HG02852 (cell line): ENCODE measurements around the gene FAM53B.
A peak's percentile ranks its signal among the peaks of the same experiment; 100 is the strongest.

Source experiments
- ATAC-seq: cut with Tn5 transposase; IDR thresholded peaks from one replicate; pipeline ENCODE4 v1.9.1; 2021; ENCODE audit warnings: mild to moderate bottlenecking, moderate library complexity; ENCODE audit not compliant: unreplicated experiment

FAM53B gene

DNA sequence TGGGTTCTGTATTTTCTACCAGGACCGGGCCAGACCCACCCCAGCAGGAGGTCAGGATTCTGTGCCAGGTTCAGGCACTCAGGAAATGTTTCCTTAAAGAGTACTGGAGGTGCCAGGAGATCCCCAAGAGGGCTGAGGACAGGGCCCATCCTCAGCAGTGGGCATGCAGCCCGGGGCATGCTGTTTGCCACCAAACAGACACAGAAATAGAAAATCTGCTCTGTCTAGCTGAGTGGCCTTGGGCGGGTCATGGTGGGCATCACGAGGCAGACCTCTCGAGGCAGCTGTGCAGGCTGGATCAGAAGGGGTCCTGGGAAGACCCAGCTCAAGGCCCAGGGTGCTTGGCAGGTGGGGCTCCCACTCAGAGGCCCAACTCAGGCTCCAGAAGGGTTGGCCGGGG lies 105.0 kb downstream of the FAM53B start:
- no peak for ATAC-seq

DNA sequence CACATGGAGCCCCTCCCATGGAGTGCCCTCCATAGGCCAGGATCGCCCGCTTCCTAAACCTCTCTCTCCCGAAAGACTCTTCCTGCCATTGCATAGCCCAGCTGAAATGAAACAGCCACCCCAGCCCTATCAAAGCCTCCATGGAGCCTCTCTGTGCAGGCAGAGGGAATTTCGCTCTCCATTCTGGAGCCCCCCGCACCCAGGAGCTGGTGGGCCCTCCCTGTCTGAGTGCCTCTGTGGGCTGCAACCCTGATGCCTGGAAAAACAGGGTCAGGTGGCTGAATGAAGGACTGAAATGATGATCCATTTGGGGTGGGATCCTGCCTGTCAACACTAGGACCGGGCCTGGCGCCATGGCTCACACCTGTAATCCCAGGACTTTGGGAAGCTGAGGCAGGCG lies 106.4 kb downstream of the FAM53B start:
- ATAC-seq: no peak

DNA sequence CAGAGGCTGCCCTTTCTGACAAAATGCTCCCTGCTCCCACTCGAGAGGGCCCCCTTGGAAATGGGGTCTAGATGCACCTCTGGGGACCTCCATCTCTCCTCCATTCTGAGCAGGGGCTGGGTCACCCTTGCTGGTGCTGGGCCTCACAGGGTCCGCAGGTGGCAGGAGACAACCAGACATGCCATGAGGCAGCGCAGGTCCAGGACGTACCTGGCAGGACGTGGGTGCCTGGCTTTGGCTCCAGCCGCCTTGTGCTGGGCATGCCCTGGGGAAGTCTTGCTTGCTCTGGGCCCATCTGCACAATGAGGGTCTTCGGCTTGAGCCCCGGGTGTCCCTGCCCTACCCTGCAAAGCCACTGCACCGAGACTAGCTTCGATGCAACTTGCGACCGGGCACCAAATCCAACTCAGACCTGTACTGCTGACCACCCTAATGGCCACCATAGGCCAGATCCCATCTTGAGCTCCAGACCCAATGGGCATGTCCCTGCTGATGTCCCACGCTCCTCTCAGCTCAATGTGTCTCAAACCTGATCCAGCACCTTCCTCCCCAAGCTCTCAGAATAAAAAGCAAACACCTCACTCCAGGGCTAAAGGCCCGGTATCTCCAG lies 107.0 kb downstream of the FAM53B start:
- ATAC-seq: no peak

DNA sequence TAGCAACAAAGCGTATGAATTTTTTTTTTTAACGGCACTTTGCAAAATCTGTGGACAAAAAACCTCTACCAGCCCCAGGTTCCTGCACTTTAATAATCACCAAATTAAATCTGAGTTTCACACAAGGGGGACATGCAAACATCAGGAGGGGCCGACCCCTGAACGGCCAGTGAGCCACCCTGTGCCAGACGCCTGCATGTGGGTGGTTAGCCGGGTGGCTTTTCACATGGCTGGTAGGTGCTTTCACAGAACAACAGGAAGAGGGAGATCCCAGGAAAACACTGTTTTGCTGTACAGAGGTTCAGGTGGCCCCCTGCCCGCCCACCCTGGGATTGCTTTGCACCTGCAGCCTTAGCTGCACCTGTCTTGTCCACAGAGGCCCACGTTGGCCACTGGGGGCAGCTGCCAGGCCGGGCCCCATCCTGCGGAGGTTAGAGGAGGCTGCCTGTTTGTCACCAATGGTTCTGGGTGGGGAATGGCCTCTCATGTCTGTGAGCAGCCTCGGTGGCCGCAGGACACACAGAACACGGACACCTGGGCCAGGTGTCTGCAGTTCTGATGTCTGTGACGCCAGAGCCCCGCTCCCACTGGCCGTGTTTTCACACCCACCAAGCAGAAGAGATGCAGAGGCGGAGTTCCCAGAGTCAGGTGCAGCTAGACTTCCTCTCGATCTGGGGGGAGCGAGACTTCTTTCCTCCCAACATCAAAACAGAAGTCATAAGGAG lies 107.7 kb downstream of the FAM53B start:
- no peak for ATAC-seq

DNA sequence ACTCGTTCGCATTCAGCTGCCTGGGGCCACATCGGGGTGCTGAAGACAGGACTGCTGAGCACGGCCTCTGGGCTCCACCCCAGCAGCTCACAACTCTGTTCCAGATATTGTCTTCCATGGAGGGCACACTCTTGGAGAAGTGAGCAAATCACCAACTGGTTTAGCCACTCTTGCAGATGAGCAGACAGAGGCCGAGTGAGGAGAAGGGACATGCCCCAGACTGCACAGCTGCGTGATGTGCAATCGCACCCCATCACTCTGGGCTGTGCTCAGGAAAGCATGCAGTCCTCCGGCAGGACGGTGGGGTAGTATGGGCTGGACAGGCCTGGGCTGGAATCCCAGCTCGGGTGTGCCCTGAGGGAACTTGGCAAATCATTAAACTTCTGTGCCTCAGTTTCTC lies 111.6 kb downstream of the FAM53B start:
- ATAC-seq: no peak

DNA sequence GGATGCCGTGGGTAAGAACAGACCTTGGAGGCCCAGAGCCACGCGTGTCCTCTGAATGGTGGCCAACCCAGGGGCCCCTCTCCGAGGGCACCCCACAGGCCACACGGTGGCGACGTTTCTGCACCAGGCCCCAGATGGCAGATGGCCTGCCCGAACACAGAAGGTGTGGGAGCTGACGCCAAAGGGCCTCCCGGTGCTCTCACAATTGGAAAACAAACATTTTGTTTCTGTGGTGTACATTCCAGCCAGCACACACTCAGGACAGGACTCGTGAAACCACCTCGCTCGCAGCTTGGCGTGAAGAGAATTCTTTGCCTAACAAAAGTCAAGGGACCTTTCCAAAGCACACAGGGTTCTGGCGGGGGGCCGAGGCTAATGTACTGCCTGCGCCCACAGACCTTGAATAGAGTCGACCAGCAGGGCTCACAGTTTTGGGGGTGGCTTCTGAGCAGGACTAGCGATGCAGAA lies 112.1 kb downstream of the FAM53B start:
- no peak for ATAC-seq

DNA sequence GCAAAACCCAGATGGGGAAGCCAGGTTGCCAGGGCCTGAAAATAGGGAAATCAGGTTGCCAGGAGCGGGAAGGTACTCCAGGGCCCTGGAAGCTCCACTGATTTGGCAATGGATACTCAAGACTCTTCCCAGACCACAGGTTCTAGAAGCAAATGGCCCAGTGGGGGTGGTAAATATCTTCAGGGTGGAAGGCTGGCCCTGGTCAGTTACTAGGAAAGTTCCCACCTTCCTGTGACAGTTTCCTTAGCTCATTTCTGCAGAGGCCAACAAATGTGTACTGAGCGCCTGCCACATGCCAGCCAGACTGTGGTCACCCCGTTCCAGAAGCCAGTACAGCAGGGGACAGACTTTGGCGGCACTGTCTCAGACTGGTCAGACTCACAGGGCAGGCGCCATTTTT lies 113.6 kb downstream of the FAM53B start:
- ATAC-seq: no peak

DNA sequence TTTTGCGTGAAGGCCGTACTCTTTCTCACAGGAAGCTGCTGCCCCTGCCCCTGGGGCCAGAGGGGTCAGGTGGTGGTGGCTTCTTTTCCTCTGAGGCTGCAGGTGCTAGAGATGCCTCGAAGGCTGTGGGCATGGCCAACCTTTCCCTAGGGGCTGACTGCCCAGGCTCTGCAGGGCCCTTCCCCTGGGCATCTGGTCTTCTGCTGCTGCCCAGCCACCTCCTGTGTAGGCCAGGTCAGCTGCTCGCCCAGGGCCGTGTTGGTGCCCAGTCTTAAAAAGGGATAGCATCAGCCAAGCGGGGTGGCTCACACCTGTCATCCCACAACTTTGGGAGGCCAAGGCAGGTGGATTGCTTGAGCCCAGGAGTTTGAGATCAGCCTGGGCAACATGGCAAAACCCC lies 114.3 kb downstream of the FAM53B start:
- no peak for ATAC-seq

DNA sequence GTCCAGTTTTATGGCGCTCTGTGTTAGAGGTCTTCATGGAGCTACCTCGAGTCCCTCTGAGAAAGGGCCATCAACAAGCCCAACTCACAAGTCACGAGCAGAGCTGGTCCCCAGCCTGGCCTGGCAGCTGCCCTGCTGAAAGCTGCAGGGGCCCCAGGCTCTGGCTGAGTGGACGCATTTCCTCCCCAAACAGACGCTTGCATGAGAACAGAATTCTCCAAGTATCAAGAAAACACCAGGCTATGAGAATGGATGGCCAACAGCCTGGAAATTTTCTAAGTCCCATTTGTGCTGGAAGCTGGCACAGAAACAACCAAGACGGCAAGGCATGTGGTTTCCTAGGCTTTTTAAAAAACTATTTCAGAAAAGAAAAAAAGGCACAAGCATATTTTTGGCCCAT lies 114.8 kb downstream of the FAM53B start:
- no peak for ATAC-seq

DNA sequence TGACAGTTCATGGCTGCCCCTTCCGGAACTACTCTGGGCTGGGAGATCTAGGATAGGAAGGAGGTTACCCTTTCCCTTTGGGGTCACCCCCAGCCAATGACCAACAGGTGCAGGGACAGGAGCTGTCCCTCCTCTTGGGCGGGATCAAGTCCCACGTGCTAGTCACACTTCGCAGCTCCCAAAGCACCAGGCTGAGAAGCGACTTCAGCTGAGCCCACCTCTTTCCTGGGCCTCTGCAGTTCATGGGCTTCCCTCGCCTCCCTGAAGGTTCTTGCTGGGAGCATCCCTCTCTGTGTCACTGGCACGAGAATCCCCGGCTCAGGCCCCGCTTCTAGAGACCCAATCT lies 115.5 kb downstream of the FAM53B start:
- ATAC-seq: no peak

DNA sequence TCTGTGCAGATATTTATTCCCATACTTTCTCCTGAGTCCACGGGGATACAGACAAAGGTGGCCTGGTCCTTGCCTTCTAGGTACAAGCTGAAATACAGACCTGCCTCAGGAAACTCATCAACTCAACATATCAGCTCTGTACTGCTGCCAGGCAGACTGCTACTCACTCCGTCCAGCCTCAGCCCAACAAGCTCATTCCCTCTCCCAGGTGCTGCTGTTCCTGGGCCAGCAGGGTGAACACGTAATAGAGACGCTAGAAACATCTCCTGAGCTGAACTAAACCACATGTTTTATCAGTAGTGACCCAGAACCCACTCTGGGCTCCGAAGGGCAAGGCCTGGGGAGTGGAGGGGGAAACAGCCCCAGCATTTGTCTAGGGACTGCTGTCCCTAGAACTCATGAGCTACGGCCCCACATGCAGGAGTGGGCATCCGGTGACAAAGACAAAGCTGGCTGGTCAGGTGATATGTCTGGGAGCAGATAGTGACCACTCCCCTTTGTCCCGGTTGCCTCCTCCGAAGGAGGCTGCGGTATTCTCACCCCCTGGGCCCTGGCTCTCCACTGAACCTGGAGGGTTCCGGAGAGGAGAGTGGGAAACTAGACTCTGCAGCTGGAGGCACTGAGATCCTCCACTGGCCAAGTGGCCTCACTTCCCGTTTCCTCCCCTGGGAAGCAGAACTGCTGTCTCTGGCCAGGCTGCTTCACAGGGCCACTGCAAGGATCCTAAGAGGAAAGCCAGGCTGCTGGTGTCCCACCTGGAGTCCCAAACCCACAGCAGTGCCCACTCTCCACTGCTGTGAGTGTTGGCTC lies 116.1 kb downstream of the FAM53B start:
- no peak for ATAC-seq

DNA sequence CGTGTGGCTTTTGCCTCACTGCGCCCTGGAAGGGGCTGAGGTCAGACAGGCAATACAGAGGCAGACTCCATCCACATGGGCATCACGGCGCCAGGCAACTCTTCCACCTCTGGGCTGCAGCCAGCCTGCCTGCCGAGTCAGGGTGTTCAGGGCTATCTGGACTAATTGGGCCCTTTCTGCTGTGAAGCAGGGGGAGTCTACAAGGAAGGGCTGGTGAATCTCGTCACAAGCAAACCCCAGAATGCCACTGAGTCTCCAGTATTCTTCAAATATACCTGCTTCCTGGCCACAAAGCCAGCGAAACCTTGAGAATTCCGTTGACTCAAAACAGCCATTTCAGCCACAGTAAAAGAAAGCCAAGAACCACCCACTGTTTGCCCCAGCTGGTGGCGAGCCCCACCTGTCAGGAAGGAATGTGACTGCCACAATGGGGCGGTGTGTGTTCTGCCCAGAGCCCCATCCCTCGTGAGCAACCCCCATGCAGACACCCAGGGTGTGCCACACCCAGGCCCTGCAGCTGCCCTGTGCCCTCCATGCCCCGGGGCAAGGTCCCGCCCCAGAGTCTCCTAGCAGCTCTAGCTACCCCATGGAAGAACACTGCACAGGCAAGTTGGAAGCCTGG lies 117.3 kb downstream of the FAM53B start:
- ATAC-seq: peak; percentile 76

DNA sequence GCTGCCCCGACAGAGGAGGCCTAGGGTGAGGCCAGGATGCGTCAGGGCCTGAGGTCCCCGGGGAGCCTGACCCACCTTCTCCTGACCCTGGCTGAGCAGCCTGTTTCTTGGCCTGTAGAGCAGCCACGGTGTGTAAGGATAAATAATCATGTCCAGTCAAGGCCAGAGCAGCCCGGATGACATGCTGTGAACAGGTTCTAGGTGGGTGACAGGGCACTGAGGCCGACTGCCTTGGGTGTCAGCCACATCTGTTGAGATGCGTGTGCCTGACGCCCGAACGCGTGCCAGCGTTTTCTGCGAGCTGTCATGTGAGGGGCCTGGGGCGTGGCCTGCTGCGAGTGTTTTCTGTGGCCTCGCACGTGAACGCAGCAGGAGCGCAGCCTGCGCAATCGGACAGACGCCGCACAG lies 118.3 kb downstream of the FAM53B start:
- no peak for ATAC-seq

DNA sequence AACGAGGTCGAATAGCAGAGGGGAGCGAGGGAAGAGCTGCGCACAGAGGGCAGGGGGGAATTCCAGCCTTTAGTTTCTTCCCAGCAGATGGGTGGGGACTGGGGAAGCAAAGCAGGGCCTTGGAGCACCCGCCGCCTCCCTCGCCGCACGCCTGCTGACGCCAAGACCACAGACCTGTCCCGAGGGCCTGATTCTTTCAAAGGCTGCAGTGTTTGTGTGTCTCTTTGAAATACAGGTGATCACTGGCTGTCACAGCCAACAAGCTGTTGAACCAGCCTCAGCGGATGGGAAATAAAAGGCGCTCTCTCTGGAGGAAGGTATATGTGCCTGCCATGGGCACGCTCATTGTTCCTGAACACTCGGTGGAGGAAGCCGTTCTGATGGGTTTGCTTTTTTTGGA lies 119.3 kb downstream of the FAM53B start:
- no peak for ATAC-seq

DNA sequence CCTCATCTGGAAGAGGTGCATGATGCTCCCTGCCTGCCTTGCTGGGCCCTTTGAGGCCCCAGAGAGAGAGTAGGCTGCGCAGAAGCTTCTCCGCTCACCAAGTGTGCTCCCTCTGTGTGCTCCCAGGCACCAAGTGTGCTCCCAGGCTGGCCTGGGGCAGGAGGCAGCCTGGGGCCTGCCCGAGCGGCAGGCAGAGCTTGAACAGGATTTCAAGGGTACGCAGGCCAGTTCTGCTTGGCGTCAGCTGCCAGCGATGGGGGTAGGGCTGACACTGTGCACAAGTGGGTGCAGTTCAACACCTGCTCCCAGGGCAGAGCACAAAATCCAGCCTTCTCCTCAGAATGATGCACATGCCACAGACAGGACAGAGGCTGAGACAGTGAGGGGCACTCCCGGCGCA lies 119.7 kb downstream of the FAM53B start:
- ATAC-seq: no peak

DNA sequence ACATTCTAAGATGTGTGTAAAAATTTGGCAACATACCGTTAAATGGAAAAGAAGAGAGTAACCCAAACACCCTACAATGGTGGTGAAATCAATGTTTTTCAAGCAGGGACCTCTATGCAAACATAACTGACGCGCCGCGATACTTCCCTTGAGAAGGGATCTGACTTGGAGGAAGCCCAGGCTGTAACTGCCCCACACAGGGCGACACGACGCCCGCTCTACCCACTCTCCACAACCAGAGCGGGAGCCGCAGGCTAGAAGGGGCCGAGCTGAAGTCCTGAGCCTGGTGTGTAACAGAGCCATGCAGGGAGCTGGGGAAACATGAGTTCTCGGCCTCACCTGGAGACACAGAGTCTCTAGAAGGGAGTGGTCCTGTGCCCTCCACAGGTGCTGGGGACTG lies 120.2 kb downstream of the FAM53B start:
- no peak for ATAC-seq

DNA sequence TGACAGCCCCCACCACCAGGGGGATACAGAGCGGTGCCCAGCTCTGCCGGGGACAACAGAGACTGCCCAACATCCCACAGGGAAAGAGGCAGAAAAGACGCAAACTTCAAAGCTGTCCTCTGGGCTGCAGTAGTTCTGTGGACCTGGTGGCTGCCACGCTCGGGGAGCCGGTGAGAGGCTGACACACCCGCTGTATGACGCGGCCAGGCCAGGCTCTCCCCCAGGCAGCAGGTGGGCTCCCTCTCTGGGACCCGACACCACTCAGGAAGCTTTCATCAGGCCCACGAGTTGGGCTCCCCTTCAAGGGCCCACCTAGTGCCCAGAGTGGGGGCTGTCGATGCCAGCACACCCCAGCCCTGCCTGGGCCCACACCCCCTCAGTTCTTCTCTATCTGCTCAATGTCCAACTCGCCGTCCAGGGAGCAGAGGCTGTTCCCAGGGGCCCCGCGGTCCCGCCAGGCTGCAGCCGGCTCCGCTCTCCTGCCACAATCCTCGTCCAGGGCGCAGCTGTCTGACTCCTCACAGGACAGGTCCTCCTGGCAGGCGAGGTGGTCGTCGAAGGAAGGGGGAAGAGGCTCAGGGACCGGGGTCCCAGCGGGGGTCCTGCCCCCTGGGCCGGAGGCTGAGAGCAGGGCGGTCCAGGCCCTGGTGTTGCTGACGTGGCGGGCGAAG lies 121.2 kb downstream of the FAM53B start:
- ATAC-seq: no peak

DNA sequence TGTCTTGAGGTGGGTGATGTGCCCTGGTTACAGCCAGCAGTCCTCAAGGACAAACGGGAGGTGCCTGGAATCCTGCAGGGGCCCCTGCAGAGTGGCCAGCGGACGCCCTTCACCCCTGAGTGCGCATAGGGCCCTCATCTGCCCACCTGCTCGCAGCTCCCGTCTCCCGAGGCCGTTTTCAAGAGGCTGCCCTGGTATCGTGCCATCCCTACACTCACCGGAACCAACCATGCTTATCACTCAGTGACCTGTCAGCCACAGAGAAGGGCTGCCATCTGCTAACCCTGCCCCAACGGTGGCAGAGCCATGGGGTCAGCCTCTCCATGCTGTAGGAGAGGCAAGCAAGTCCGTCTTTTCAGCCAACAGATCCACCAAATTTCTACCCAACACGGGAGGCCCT lies 122.0 kb downstream of the FAM53B start:
- ATAC-seq: no peak

DNA sequence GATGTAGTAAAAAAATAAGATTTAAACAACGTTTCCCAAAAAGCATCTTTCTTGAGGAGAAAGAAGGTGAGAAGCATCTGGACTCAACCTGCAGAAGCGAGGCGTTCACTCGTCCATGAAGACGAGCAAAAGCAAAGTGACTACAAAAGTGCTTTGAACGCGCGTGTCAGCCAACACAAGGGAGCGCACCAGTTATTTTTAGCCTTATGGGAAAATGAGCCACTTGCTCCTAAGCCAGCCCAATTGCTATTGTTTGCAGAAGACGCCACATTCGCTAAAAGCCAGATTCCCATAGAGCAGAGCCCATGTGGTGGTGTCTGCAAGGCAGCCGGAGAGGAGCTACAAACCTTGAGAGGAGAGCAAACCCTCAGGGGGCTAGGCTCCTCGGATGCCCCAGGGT lies 122.5 kb downstream of the FAM53B start:
- no peak for ATAC-seq

DNA sequence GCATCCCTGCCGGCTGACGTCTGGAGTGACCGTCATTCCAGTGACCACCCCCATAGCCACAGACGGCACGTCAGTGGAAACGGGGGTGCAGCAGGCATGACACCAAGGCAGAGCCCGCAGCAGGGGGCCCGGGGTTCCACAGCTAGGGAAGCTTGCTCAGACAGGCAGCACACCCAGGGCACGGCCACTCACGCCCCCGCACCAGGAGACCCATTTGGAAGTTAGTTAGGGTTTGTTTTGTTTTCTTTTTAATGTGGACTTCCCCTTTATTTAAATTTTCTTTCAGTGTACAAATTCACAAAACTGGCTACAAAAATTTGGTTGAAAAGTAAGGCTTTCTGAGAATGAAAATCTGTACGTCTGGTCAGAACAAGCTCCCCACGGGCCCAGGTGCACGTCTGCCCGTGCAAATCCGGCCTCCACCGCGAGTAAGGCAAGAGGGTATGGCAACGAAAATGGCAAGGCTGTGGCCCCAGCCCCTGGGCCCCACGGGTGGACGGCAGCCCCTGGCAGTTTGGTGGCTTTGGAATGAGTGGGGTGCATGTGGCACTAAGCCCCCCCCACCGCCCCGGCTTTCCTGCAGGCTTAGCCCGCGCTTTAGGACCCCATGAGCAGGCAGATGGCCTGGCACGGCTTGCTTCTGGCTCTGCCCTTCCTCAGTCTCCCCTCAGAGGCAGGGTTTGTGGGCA lies 124.2 kb downstream of the FAM53B start:
- peak; percentile 46 for ATAC-seq

DNA sequence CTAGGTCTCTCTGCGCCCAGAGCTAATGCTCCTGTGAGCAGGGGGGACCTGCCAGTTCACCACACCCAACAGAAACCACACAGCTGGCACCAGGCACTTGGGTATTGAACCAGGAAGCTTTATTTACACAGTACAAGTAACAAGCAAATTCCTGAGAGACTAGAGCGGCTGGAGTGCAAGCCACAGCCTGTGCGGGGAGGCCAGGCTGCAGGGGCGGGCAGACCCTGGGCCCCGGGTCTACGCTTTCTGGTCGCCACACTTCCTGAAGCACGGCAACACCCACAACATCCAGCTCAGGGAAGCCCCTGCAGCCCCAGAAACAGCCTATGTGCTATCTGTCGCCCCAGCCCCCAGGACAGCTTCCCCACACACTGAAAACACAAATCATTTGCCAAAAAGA lies 125.0 kb downstream of the FAM53B start:
- ATAC-seq: no peak
